ENCODE measurements around the gene GPR158.

Gene GPR158

DNA sequence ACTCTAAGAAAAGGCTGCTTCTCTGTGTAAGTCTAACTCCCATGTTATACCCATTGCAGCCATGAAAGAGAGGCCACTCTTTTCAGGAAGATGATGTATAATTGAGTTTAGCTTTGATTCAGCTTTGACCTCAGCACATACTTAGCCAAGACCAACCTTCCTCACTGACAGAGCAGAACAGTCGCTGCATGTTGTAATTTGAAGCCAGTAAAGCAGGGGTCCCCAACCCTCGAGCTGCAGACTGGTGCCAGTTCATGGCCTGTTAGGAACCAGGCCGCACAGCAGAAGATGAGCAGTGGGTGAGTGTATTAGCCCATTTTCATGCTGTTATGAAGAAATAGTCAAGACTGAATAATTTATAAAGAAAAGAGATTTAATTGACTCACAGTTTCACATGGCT, 223.9 kb downstream of the GPR158 start:
- no peak for TF ChIP-seq EZH2phosphoT487 (IDR thresholded peaks at IDR 0.05; ENCODE audit: borderline replicate concordance)
- TF ChIP-seq, protein P1, sequence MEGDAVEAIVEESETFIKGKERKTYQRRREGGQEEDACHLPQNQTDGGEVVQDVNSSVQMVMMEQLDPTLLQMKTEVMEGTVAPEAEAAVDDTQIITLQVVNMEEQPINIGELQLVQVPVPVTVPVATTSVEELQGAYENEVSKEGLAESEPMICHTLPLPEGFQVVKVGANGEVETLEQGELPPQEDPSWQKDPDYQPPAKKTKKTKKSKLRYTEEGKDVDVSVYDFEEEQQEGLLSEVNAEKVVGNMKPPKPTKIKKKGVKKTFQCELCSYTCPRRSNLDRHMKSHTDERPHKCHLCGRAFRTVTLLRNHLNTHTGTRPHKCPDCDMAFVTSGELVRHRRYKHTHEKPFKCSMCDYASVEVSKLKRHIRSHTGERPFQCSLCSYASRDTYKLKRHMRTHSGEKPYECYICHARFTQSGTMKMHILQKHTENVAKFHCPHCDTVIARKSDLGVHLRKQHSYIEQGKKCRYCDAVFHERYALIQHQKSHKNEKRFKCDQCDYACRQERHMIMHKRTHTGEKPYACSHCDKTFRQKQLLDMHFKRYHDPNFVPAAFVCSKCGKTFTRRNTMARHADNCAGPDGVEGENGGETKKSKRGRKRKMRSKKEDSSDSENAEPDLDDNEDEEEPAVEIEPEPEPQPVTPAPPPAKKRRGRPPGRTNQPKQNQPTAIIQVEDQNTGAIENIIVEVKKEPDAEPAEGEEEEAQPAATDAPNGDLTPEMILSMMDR (conservative IDR thresholded peaks at IDR 0.05; ENCODE audit: low read length): no peak
- Histone ChIP-seq H3K9me2 (replicated peaks; ENCODE audit: low read depth, low read length) (no peaks in the 10 kb centered on the region), H2AFZ (ENCODE audit: low read length) (no peak overlapping the region), H3K79me2 (ENCODE audit: insufficient read depth, low read length) (no peaks in the 10 kb centered on the region), H4K20me1 (ENCODE audit: insufficient read depth, low read length, poor library complexity, severe bottlenecking) (no peaks in the 10 kb centered on the region), H3K27me3 (ENCODE audit: insufficient read depth, low read length, poor library complexity, severe bottlenecking) (no peaks in the 10 kb centered on the region), H3K36me3 (ENCODE audit: insufficient read depth, low read length) (no peaks in the 10 kb centered on the region), H3F3A (ENCODE audit: low read depth) (no peaks in the 10 kb centered on the region), H3K4me1 (ENCODE audit: insufficient read depth, low read length, poor library complexity, severe bottlenecking) (no peaks in the 10 kb centered on the region), H3K4me3 (ENCODE audit: low read length, poor library complexity, severe bottlenecking) (no peak overlapping the region), H3K9me3 (ENCODE audit: insufficient read depth, low read depth, low read length) (no peaks in the 10 kb centered on the region), H3K4me2 (ENCODE audit: low read depth, low read length, poor library complexity, severe bottlenecking) (no peak overlapping the region), H3K9ac (ENCODE audit: low read depth, low read length, poor library complexity, severe bottlenecking) (no peak overlapping the region)

DNA sequence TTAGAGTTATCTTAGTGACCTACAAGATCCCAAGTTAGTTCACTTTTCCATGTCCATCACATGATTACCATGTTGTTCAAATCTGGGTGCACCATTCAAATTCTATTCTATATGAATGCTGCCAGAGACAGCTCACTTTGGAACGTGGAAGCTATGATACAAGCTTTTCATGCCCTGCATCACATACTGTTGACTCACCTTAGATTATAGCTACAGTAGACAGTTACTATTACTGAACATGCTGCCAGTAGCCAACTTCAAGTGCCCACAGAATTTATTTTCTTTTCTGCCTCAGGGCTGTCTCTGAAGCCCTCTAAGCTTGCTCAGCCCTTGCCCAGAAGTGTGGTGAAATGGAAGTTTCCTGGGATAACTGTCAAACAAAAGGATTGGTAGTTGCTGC, 231.1 kb downstream of the GPR158 start:
- TF ChIP-seq, protein P1 (conservative IDR thresholded peaks at IDR 0.05; ENCODE audit: low read length): no peak
- Histone ChIP-seq H3K9me2 (replicated peaks; ENCODE audit: low read depth, low read length) (no peaks in the 10 kb centered on the region), H3K4me3 (ENCODE audit: low read length, poor library complexity, severe bottlenecking) (no peak overlapping the region), H3K9ac (ENCODE audit: low read depth, low read length, poor library complexity, severe bottlenecking) (no peak overlapping the region), H4K20me1 (ENCODE audit: insufficient read depth, low read length, poor library complexity, severe bottlenecking) (no peaks in the 10 kb centered on the region), H3K9me3 (ENCODE audit: insufficient read depth, low read depth, low read length) (no peaks in the 10 kb centered on the region), H3K4me1 (ENCODE audit: insufficient read depth, low read length, poor library complexity, severe bottlenecking) (no peaks in the 10 kb centered on the region), H3F3A (ENCODE audit: low read depth) (no peaks in the 10 kb centered on the region), H3K27me3 (ENCODE audit: insufficient read depth, low read length, poor library complexity, severe bottlenecking) (no peaks in the 10 kb centered on the region), H3K79me2 (ENCODE audit: insufficient read depth, low read length) (no peaks in the 10 kb centered on the region), H3K4me2 (ENCODE audit: low read depth, low read length, poor library complexity, severe bottlenecking) (no peak overlapping the region), H3K36me3 (ENCODE audit: insufficient read depth, low read length) (no peaks in the 10 kb centered on the region), H2AFZ (ENCODE audit: low read length) (no peak overlapping the region)

DNA sequence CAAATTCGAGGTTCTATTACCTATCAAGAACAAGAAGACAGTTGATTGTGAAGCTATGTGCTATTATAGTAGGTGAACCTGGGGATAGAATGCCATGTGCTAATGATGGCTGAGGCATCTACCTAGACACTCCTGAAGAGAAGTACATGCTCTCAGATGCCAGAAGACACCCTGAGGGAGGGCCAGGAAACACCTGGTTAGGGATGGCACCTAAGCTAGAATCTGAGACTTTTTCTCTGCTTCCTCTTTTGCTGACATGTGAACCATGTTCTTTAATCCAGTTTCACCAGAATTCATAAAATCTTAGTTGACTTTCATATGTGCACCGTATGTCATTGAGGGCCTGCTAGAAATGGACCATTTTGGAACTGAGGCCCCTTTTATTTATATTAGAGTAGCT, 242.8 kb downstream of the GPR158 start:
- H2AFZ ChIP-seq (ENCODE audit: low read length): no peak overlapping the region
- no peaks in the 10 kb centered on the region for H3K4me1 ChIP-seq (ENCODE audit: insufficient read depth, low read length, poor library complexity, severe bottlenecking)
- H3K36me3 ChIP-seq (ENCODE audit: insufficient read depth, low read length): no peaks in the 10 kb centered on the region
- no peak overlapping the region for H3K4me3 ChIP-seq (ENCODE audit: low read length, poor library complexity, severe bottlenecking)
- no peaks in the 10 kb centered on the region for H3K9me3 ChIP-seq (ENCODE audit: insufficient read depth, low read depth, low read length)
- H3K79me2 ChIP-seq (ENCODE audit: insufficient read depth, low read length): no peaks in the 10 kb centered on the region
- no peaks in the 10 kb centered on the region for H3K9me2 ChIP-seq (replicated peaks; ENCODE audit: low read depth, low read length)
- no peaks in the 10 kb centered on the region for H3F3A ChIP-seq (ENCODE audit: low read depth)
- H3K27me3 ChIP-seq (ENCODE audit: insufficient read depth, low read length, poor library complexity, severe bottlenecking): no peaks in the 10 kb centered on the region
- H3K9ac ChIP-seq (ENCODE audit: low read depth, low read length, poor library complexity, severe bottlenecking): no peak overlapping the region
- H4K20me1 ChIP-seq (ENCODE audit: insufficient read depth, low read length, poor library complexity, severe bottlenecking): no peaks in the 10 kb centered on the region
- H3K4me2 ChIP-seq (ENCODE audit: low read depth, low read length, poor library complexity, severe bottlenecking): no peak overlapping the region
- TF ChIP-seq, protein P1 (conservative IDR thresholded peaks at IDR 0.05; ENCODE audit: low read length): no peak
- no peak for TF ChIP-seq EZH2phosphoT487 (IDR thresholded peaks at IDR 0.05; ENCODE audit: borderline replicate concordance)
